GM12801 (cell line): ENCODE results near the gene SYT15.

Experiments
- CTCF ChIP-seq: IDR thresholded peaks from one replicate; pipeline ENCODE4 v1.5.1; 2011; ENCODE audit warnings: control low read depth; ENCODE audit not compliant: insufficient read length; ENCODE audit errors: extremely low read depth

SYT15 gene

GRCh38 chr10:46549171-46550075, 29.5 kb upstream of the SYT15 start:
- no peak for TF ChIP-seq CTCF

DNA sequence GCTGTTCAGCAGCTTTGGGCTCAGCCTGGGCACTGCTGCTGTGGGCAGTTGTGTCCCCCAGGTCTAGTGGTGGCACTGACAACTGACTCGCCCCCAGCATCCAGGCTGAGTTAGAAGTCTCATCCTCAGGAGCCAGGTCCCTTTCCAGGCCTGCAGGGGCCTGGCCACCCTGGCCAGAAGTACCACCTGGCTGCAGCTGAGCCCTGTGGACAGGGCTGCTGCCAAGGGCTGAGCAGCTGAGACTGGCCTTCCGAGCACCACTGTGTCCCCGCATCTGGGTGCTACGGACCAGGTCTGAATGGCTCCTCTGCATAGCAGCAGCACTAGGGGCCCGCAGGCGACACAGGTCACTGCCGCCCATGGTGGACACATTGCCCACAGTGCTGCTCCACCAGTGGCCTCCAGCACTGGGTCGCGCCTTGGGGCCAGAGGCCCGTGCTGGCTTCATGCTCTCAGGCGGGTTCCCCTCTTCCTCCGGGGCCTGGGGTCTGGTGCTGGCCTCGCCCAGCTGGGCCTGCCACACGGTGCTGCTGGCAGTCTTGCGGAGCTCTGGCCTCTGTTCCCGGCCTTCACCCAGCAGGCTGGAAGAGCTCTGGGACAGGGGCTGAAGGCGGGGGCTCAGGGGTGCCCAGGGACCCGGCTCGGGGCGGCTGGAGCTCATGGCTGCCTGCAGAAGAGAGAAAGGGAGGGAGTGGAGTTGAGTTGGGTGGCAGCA, 28.7 kb upstream of the SYT15 start:
- TF ChIP-seq CTCF = no peak

DNA sequence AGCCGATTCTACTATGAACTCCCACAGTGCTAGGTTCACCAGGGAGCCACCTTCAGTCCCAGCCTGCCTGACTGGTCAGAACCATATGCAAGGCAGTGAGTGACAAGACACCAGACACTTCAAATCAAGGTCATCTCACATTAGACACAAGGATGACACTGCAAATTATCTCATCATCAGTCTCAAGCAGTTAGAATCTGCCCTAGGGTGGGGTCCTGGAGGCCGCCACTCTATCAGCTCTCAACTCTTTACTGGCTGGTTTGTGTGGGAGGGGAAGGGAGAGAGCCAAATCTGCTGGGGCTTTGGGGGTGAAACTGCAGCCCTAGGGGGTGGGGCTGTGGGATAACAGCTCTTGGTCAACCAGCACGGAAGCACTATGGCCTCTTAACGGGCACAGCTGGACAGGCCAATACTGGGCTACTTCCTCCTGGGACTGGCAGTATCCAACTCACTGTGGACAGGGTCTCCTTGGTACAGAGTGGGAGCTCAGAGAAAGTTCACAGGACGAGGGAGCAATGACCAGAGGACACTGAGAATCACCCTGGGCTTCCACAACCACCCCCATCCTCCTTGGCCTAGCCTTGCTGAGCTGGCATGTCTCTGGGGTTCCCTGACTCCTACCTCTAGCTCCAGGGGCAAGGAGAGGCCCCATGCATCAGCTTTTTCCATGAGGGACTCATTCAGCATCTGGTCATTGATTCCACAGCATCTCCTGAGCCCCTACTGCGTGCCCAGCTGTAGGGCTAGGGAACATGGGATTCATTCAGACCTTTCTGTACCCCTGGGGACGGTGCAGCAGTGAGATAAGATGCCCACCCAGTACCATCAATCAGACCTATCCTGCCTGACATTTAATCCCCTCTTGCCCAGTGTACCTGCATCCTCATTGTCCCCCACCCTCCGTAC, 27.9 kb upstream of the SYT15 start:
- TF ChIP-seq CTCF = no peak

DNA sequence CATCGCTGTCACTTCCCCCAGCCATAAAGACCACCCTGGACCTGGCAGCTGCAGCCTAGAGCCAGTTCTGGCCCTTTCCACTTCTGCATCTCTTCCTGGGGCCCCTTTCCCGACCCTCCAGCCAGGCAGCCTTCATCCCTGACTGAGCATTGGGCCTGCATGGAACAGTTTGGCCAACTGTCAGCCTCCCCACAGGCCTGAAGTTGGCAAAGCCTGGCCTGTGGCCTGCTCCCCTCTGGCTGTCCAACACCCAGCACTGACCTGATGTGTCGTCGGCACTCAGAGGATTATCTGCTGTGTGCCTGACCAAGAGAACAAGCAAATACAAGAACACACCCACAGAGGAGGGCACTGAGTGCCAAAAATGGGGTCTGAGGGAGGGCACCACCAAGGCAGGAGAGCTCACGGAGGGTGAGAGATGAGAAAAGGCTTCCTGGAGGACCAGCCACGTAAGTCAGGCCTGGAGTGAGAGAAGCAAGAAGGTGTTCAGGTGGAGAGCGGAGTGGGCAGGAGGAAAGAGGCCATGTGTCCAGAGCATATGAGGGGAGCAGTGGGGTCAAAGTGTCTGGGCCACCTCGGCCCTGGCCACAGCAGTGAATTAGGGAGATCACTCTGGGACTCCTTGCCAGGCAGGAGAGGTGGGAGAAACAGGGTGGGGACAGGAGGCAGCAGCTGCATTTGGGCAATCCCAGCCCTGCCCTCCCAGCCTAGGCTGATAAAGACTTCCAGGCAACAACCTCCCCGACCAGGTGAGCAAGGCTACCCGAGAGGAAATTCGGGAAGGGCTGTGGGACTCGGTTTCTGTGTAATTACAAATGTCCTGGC, 27.0 kb upstream of the SYT15 start:
- TF ChIP-seq CTCF = no peak

- no peak for TF ChIP-seq CTCF
These were observed 26.2 kb upstream of the SYT15 start for GRCh38 chr10:46552526-46553237.

GRCh38 chr10:46553238-46554049, 25.5 kb upstream of the SYT15 start:
- TF ChIP-seq CTCF = no peak
